Osteocyte (in vitro differentiated cells): Measurements from ENCODE around the gene SUPT7L. TPM values are rescaled to one million over a fixed set of nuclear protein-coding genes. Genes with fewer than 3 reads are reported as not detected.
A peak's percentile ranks its signal among the peaks of the same experiment; 100 is the strongest.

Experiments
- DNase-seq: peaks from one replicate; pipeline ENCODE4 v3.0.0; 2021; ENCODE audit warnings: mixed read lengths; ENCODE audit not compliant: unreplicated experiment; ENCODE audit errors: extremely low spot score
- H3K27ac Mint-ChIP-seq: one replicate; pipeline ENCODE4 v1.8.0; 2021; ENCODE audit warnings: mild to moderate bottlenecking, mixed read lengths; ENCODE audit not compliant: unreplicated experiment
- H3K27me3 Mint-ChIP-seq: one replicate; pipeline ENCODE4 v1.8.0; 2021; ENCODE audit warnings: mixed read lengths; ENCODE audit not compliant: unreplicated experiment
- H3K36me3 Mint-ChIP-seq: one replicate; pipeline ENCODE4 v1.8.0; 2021; ENCODE audit warnings: mixed read lengths; ENCODE audit not compliant: unreplicated experiment
- H3K4me1 Mint-ChIP-seq: one replicate; pipeline ENCODE4 v1.8.0; 2021; ENCODE audit warnings: mixed read lengths; ENCODE audit not compliant: unreplicated experiment
- H3K4me3 Mint-ChIP-seq: one replicate; pipeline ENCODE4 v1.8.0; 2021; ENCODE audit warnings: mild to moderate bottlenecking, moderate library complexity, mixed read lengths; ENCODE audit not compliant: unreplicated experiment
- H3K9me3 Mint-ChIP-seq: one replicate; pipeline ENCODE4 v1.8.0; 2021; ENCODE audit warnings: mixed read lengths; ENCODE audit not compliant: unreplicated experiment
- CTCF ChIP-seq: fragments of 200-600 bp; sonication (generic); IDR thresholded peaks from 2 replicates; pipeline ENCODE4 v1.5.0; 2021; ENCODE audit warnings: antibody characterized with exemption, mild to moderate bottlenecking, moderate library complexity
- total RNA-seq: library from RNA; stranded (reverse); gene quantifications from 2 replicates; pipeline ENCODE4 v1.2.1, GENCODE V29; 2021

Gene SUPT7L
- total RNA-seq, 1 donor from 2014 or later, result 41.2 TPM

- Mint-ChIP-seq H3K36me3 (peaks cover 51% of the 10 kb centered on the region), H3K9me3 (no peaks in the 10 kb centered on the region), H3K4me3 (no peak overlapping the region), H3K27ac (peak overlapping the region; percentile 68), H3K27me3 (no peaks in the 10 kb centered on the region), H3K4me1 (peaks cover 30% of the 10 kb centered on the region)
- DNase-seq, result no peak
- TF ChIP-seq CTCF, result no peak
Observed at GRCh38 chr2:27622921-27623384, 40.5 kb downstream of the SUPT7L start.

- Mint-ChIP-seq H3K36me3 (peaks cover 61% of the 10 kb centered on the region), H3K27ac (no peak overlapping the region)
Observed at GRCh38 chr2:27621524-27621923, 41.9 kb downstream of the SUPT7L start.

DNA sequence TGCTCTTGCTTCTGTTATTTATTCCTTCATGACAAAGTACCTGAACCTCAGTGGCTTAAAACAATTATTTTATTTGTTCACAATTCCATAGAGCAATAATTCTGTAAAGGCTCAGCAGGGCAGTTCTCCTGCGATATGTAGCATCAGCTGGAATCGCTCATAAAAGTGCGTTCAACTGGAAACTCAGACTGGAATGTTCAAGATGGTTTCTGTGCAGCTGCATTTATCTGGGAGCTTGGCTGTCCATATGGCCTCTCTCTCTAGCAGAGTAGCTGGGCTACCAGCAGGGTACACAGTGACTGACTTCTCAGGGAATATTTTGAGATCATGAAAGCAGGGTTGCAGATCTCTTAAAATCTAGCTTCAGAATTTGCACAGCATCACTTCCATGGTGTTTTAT is 48.1 kb downstream of the SUPT7L start:
- H3K27me3 Mint-ChIP-seq, result no peaks in the 10 kb centered on the region
- TF ChIP-seq CTCF, result no peak
- no peak for DNase-seq
- no peak overlapping the region for H3K27ac Mint-ChIP-seq
- no peaks in the 10 kb centered on the region for H3K9me3 Mint-ChIP-seq
- H3K36me3 Mint-ChIP-seq, result peaks cover 52% of the 10 kb centered on the region
- no peak overlapping the region for H3K4me3 Mint-ChIP-seq
- peaks cover 2% of the 10 kb centered on the region for H3K4me1 Mint-ChIP-seq

More at GRCh38 chr2:27621524-27621923, 41.9 kb downstream of the SUPT7L start:
- Mint-ChIP-seq H3K4me1 (peaks cover 16% of the 10 kb centered on the region), H3K4me3 (no peak overlapping the region), H3K9me3 (no peaks in the 10 kb centered on the region), H3K27me3 (no peaks in the 10 kb centered on the region)
- TF ChIP-seq CTCF, result no peak
- DNase-seq, result no peak

- no peak for TF ChIP-seq CTCF
- Mint-ChIP-seq H3K27ac (no peak overlapping the region), H3K36me3 (peaks cover 46% of the 10 kb centered on the region), H3K27me3 (no peaks in the 10 kb centered on the region), H3K4me1 (peaks cover 2% of the 10 kb centered on the region), H3K9me3 (no peaks in the 10 kb centered on the region), H3K4me3 (no peak overlapping the region)
- DNase-seq, result no peak
Observed at GRCh38 chr2:27613985-27614384, 49.4 kb downstream of the SUPT7L start.

DNA sequence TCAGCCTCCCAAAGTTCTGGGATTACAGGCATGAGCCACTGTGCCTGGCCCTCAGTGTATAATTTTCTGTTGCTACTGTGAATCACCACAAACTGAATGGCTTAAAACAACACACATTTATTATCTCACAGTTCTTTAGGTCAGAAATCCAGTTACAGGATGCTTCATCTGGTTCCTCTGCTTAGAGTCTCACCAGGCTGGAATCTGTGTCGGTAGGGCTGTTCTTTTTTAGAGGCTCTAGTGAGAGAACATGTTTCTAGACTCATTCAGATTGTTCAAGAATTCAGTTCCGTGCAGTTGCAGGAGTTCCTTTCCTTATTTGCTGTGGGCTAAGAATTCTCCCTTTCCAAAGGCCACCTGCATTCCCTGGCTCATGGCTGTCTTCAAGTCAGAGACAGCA is 56.8 kb downstream of the SUPT7L start:
- Mint-ChIP-seq H3K4me3 (no peak overlapping the region), H3K9me3 (no peaks in the 10 kb centered on the region), H3K27me3 (no peaks in the 10 kb centered on the region), H3K4me1 (no peaks in the 10 kb centered on the region), H3K36me3 (peaks cover 50% of the 10 kb centered on the region), H3K27ac (no peak overlapping the region)
- TF ChIP-seq CTCF, result no peak
- no peak for DNase-seq

Other genes starting within 250 kb of the SUPT7L start
- 129 and 137 TPM in 2 replicates for gene NRBP1, start 235.0 kb downstream of the SUPT7L start, total RNA-seq
- gene KRTCAP3, start 221.2 kb downstream of the SUPT7L start, total RNA-seq, result 2.3 and 3.2 TPM in 2 replicates
- gene IFT172, start 173.9 kb downstream of the SUPT7L start, total RNA-seq, result 42.5 and 46.4 TPM in 2 replicates
- gene FNDC4, start 168.4 kb downstream of the SUPT7L start, total RNA-seq, result 9.6 and 10.5 TPM in 2 replicates
- gene GCKR, start 166.8 kb downstream of the SUPT7L start, total RNA-seq, result not detected in 2 replicates
- 43.6 and 52.5 TPM in 2 replicates for gene ZNF512, start 80.6 kb downstream of the SUPT7L start, total RNA-seq
- gene CCDC121, start 34.6 kb downstream of the SUPT7L start, total RNA-seq, result 2.1 and 2.5 TPM in 2 replicates
- gene GPN1, start 34.6 kb downstream of the SUPT7L start, total RNA-seq, result 28.6 and 28.8 TPM in 2 replicates
- gene SLC4A1AP, start 275 bp upstream of the SUPT7L start, total RNA-seq, result 20.5 and 20.7 TPM in 2 replicates
- gene MRPL33, start 108.1 kb upstream of the SUPT7L start, total RNA-seq, result 43.5 and 51.6 TPM in 2 replicates
- 0.83 and 0.99 TPM in 2 replicates for gene RBKS, start 226.8 kb upstream of the SUPT7L start, total RNA-seq
- 43.6 and 57.4 TPM in 2 replicates for gene BABAM2, start 227.1 kb upstream of the SUPT7L start, total RNA-seq